Mesenchymal stem cell (in vitro differentiated cells and primary cell): Measurements from ENCODE around the gene SMAD3.

Experiments
- DNase-seq: peaks from one replicate; pipeline ENCODE4 v3.0.0-alpha.2; 2013
- H2AFZ ChIP-seq: one replicate; pipeline ENCODE4 v1.6.1; 2013; ENCODE audit warnings: low read depth, mild to moderate bottlenecking, control low read depth, inconsistent platforms, low read length, moderate library complexity
- H2AK5ac ChIP-seq: 2 replicates; pipeline ENCODE4 v1.6.1; 2013; ENCODE audit warnings: low read length, moderate library complexity, mild to moderate bottlenecking, inconsistent platforms; ENCODE audit not compliant: severe bottlenecking
- H2BK120ac ChIP-seq: one replicate; pipeline ENCODE4 v1.6.1; 2013; ENCODE audit warnings: low read depth, mild to moderate bottlenecking, inconsistent platforms, low read length, moderate library complexity
- H2BK12ac ChIP-seq, 2 experiments: one replicate each; pipeline ENCODE4 v1.6.1; 2013; ENCODE audit warnings: inconsistent platforms in 2 of 2, low read length in 2 of 2, mild to moderate bottlenecking in 2 of 2, moderate library complexity in 2 of 2, control low read depth in 1 of 2
- H2BK15ac ChIP-seq: one replicate; pipeline ENCODE4 v1.6.1; 2013; ENCODE audit warnings: mild to moderate bottlenecking, low read depth, inconsistent platforms; ENCODE audit not compliant: poor library complexity, severe bottlenecking
- H2BK5ac ChIP-seq: 2 replicates; pipeline ENCODE4 v1.6.1; 2013; ENCODE audit warnings: low read depth, mild to moderate bottlenecking, low read length, control low read depth, inconsistent platforms; ENCODE audit not compliant: poor library complexity, severe bottlenecking
- H3K14ac ChIP-seq, 2 experiments: one replicate each; pipeline ENCODE4 v1.6.1; 2013; ENCODE audit warnings: inconsistent platforms in 2 of 2, low read length in 2 of 2, control low read depth in 1 of 2, mild to moderate bottlenecking in 1 of 2, moderate library complexity in 1 of 2
- H3K18ac ChIP-seq, 2 experiments: one replicate each; pipeline ENCODE4 v1.6.1; 2013; ENCODE audit warnings: inconsistent platforms in 2 of 2, low read length in 2 of 2, control low read depth in 1 of 2, low read depth in 1 of 2, mild to moderate bottlenecking in 1 of 2
- H3K23ac ChIP-seq, 2 experiments: one replicate each; pipeline ENCODE4 v1.6.1; 2013; ENCODE audit warnings: inconsistent platforms in 2 of 2, low read length in 2 of 2, mild to moderate bottlenecking in 2 of 2, moderate library complexity in 2 of 2, control low read depth in 1 of 2
- H3K27ac ChIP-seq: 2 replicates; pipeline ENCODE4 v1.5.1; 2013; ENCODE audit warnings: mild to moderate bottlenecking, moderate library complexity, low read length, control low read depth, inconsistent platforms; ENCODE audit not compliant: poor library complexity, severe bottlenecking
- H3K27me3 ChIP-seq, 2 experiments: 2 replicates each; pipeline versions ENCODE4 v1.6.1 to v1.7.0; 2013; ENCODE audit warnings: low read length in 2 of 2, mild to moderate bottlenecking in 2 of 2, moderate library complexity in 2 of 2, control low read depth in 1 of 2, inconsistent platforms in 1 of 2; ENCODE audit not compliant: control insufficient read depth in 1 of 2, insufficient read depth in 1 of 2
- H3K36me3 ChIP-seq, 2 experiments: 2 replicates each; pipeline versions ENCODE4 v1.6.1 to v1.7.0; 2013; ENCODE audit warnings: low read length in 2 of 2, control low read depth in 1 of 2, inconsistent platforms in 1 of 2, low read depth in 1 of 2, mild to moderate bottlenecking in 1 of 2; ENCODE audit not compliant: insufficient read depth in 2 of 2, control insufficient read depth in 1 of 2
- H3K4ac ChIP-seq, 2 experiments: one replicate each; pipeline ENCODE4 v1.6.1; 2013; ENCODE audit warnings: inconsistent platforms in 2 of 2, low read length in 2 of 2, mild to moderate bottlenecking in 2 of 2, moderate library complexity in 2 of 2, control low read depth in 1 of 2, low read depth in 1 of 2
- H3K4me1 ChIP-seq: 2 replicates; pipeline ENCODE4 v1.6.1; 2013; ENCODE audit warnings: low read depth, low read length, control low read depth; ENCODE audit not compliant: control insufficient read depth, insufficient read depth
- H3K4me2 ChIP-seq: 2 replicates; pipeline ENCODE4 v1.6.1; 2013; ENCODE audit warnings: low read length, mild to moderate bottlenecking, inconsistent platforms; ENCODE audit not compliant: poor library complexity, severe bottlenecking
- H3K4me3 ChIP-seq, 2 experiments: 2 replicates each; pipeline versions ENCODE4 v1.5.1 to v1.7.0; 2013; ENCODE audit warnings: low read length in 2 of 2, mild to moderate bottlenecking in 2 of 2, control low read depth in 1 of 2, low read depth in 1 of 2; ENCODE audit not compliant: insufficient read depth in 1 of 2
- H3K79me1 ChIP-seq: replicated peaks from 2 replicates; pipeline ENCODE4 v1.6.1; 2013; ENCODE audit warnings: mild to moderate bottlenecking, control low read depth, low read length, inconsistent platforms; ENCODE audit not compliant: poor library complexity, severe bottlenecking
- H3K9ac ChIP-seq: 2 replicates; pipeline ENCODE4 v1.7.0; 2013; ENCODE audit warnings: mild to moderate bottlenecking, low read length, moderate library complexity
- H3K9me3 ChIP-seq: 2 replicates; pipeline ENCODE4 v1.7.0; 2013; ENCODE audit warnings: mild to moderate bottlenecking, low read length; ENCODE audit not compliant: control insufficient read depth
- H4K8ac ChIP-seq: one replicate; pipeline ENCODE4 v1.6.1; 2013; ENCODE audit warnings: inconsistent platforms, mild to moderate bottlenecking, low read length, moderate library complexity
- H4K91ac ChIP-seq: one replicate; pipeline ENCODE4 v1.6.1; 2013; ENCODE audit warnings: mild to moderate bottlenecking, low read length, inconsistent platforms
- WGBS: methylation state at CpG from one replicate; pipeline ENCODE4 v1.1.7; 2013; ENCODE audit warnings: mixed read lengths; 5-methylcytosine and 5-hydroxymethylcytosine counted together

SMAD3 gene

DNA sequence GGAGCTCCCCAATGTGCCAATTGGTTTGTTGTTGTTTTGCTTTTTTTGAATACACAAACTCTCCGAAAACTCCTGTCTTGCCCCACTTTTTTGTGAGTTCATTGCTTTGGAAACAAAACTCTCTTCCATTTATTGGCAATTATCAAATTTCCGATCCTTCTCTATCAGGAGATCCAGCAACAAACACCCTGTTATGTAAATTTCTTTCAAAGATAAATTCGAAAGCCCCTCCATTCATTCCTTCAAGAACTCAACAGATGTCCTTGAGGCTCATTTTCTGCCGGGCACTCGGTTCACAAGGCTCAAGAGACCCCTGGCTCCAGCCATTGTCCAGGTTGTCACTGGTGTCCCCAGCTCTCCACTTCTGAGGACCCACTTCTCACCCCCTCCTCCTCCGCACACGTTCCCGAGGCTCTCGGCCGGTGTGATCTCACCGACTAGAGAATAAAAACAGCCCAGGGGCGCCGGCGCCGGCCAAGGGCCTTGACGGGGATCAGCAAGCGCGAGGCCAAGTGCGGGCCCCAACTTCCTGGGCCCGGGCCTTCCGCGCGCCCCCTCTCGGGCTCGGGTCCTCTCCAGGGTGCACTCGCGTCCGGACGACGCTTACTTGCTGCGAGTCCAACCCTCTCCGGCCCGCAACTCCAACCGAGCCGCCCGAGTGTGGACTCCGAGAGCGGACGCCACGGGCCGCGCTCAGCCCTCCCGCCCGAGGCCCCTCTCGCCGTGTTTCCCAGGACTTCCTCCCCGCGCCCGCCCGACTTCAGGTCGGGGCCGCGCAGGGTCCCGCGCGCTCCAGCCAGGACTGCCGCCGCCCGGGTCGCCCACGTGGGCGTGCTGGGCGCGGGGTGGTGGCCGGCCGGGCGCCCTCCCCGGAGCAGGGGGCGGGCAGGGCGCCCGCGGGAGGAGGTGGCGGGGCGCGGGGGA, 533 bp upstream of the SMAD3 start:
- peak overlapping the region; percentile 13 for H3K27ac ChIP-seq
- H3K4me3 ChIP-seq: peak overlapping the region; percentile 66 to 77
- H3K4ac ChIP-seq: peak overlapping the region; percentile 81 to 88
- peak overlapping the region; percentile 77 for H3K4me2 ChIP-seq
- peaks cover 20% of the 10 kb centered on the region for H3K4me1 ChIP-seq
- H2AK5ac ChIP-seq: no peak overlapping the region
- peak overlapping the region in 1 of 2 experiments; percentile 31 for H3K14ac ChIP-seq
- H3K36me3 ChIP-seq: peaks cover 0 to 3% of the 10 kb centered on the region in 2 experiments
- no peaks in the 10 kb centered on the region for H3K27me3 ChIP-seq
- peak overlapping the region; percentile 91 for H2BK120ac ChIP-seq
- H3K9me3 ChIP-seq: no peaks in the 10 kb centered on the region
- peak overlapping the region; percentile 84 for H3K9ac ChIP-seq
- 1% methylated on average over 48 of the region's 75 CpGs for WGBS
- H3K23ac ChIP-seq: peak overlapping the region in 1 of 2 experiments; percentile 30
- H4K8ac ChIP-seq: peak overlapping the region; percentile 82
- H2AFZ ChIP-seq: peak overlapping the region; percentile 23
- peaks cover 5% of the 10 kb centered on the region for H3K79me1 ChIP-seq
- H2BK5ac ChIP-seq: peak overlapping the region; percentile 68
- peak overlapping the region in 1 of 2 experiments; percentile 92 for H2BK12ac ChIP-seq
- peak overlapping the region; percentile 65 for H4K91ac ChIP-seq
- H3K18ac ChIP-seq: peak overlapping the region; percentile 92 to 97
- DNase-seq: peak; percentile 76
- peak overlapping the region; percentile 73 for H2BK15ac ChIP-seq

DNA sequence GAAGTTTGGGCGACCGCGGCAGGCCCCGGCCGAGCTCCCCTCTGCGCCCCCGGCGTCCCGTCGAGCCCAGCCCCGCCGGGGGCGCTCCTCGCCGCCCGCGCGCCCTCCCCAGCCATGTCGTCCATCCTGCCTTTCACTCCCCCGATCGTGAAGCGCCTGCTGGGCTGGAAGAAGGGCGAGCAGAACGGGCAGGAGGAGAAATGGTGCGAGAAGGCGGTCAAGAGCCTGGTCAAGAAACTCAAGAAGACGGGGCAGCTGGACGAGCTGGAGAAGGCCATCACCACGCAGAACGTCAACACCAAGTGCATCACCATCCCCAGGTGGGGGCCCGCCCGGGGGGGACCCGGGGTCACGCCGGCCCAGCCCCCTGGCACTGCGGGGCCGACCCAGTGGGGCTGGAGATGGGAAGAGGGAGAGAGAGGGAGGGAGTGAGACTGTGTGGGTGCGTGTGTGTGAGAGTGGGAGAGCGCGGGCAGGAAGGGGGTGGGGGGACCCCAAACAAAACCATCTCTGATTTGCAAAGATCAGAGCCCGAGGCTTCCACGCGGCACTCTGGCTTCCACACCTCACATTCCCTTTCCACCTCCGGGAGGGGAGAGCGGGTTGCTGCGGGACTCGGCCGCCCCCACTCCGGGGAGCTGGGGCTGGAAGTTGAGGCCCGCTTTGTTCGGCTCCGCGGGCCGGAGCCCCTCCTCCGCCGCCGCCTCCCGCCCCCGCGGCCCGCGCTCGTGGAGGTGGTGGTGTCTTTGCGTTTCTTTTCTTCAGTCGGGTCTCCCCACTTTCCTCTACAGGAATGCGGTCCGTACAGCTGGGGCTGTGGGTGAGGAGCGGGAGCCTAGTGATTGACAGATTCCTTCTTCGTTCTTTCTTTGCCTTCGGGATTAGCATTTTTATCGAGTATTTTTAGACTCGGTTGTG, 898 bp downstream of the SMAD3 start:
- 0% methylated on average over 31 of the region's 72 CpGs for WGBS
- Histone ChIP-seq H3K18ac (peak overlapping the region; percentile 90 to 95), H2BK120ac (peak overlapping the region; percentile 92), H3K4me1 (peaks cover 21% of the 10 kb centered on the region), H3K9me3 (no peaks in the 10 kb centered on the region), H3K27ac (peak overlapping the region; percentile 36), H3K4me3 (peak overlapping the region; percentile 77 to 91), H3K27me3 (no peaks in the 10 kb centered on the region), H3K9ac (peak overlapping the region; percentile 92), H3K14ac (peak overlapping the region; percentile 66 to 96), H3K4me2 (peak overlapping the region; percentile 94), H4K91ac (peak overlapping the region; percentile 1), H2BK15ac (peak overlapping the region; percentile 99), H2BK5ac (peak overlapping the region; percentile 3), H2BK12ac (peak overlapping the region; percentile 44 to 60), H3K36me3 (peaks cover 0 to 16% of the 10 kb centered on the region in 2 experiments), H4K8ac (peak overlapping the region; percentile 62), H2AFZ (no peak overlapping the region), H2AK5ac (no peak overlapping the region), H3K23ac (peak overlapping the region; percentile 46 to 75), H3K4ac (peak overlapping the region; percentile 81 to 93), H3K79me1 (peaks cover 7% of the 10 kb centered on the region)
- DNase-seq: no peak

DNA sequence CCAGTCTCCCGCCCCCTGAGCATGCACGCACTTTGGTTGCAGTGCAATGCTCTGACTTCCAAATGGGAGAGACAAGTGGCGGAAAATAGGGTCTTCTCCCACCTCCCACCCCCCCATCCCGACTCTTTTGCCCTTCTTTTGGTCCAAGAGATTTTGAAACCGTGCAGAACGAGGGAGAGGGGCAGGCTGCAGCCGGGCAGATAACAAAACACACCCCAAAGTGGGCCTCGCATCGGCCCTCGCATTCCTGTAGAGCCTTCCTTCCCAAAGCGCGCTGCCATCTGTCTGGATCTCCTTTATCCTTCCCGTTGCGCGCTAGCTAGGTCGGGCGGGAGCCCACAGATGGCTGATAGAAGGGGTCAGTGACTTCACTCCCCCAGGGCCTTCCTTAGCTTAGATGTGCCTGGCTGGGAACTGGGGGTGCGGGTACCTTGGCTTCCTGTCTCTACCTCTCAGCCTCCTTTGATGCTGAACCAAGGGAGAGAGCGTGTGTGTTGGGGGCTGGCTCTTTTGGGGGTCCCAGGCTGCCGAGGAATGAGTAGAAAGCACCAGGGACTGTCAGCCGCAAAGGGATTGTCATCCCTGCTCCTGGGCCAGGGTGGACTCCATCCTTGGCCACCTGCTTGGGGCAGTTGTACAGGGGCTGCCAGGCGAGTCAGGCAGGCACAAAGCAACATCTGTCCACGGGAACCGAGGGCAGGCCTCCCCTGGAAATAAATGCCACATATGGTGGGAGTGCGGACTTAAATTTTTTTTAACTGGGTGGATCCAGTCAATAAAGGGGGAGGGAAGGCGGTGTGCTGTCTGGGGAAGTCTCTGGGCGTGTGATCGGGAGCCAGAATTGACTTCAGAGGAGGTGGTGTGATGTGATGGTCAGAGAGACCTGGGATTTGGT, 1.8 kb downstream of the SMAD3 start:
- H4K91ac ChIP-seq: peak overlapping the region; percentile 15
- H3K14ac ChIP-seq: peak overlapping the region; percentile 61 to 66
- peak overlapping the region; percentile 37 for H3K27ac ChIP-seq
- H2AFZ ChIP-seq: no peak overlapping the region
- peaks cover 7% of the 10 kb centered on the region for H3K79me1 ChIP-seq
- H3K4ac ChIP-seq: peak overlapping the region in 1 of 2 experiments; percentile 64
- H2BK5ac ChIP-seq: no peak overlapping the region
- peak overlapping the region; percentile 90 to 95 for H3K18ac ChIP-seq
- H4K8ac ChIP-seq: peak overlapping the region; percentile 66
- DNase-seq: no peak
- H2BK120ac ChIP-seq: peak overlapping the region; percentile 22
- H3K9ac ChIP-seq: peak overlapping the region; percentile 92
- no peaks in the 10 kb centered on the region for H3K9me3 ChIP-seq
- peak overlapping the region; percentile 0 to 19 for H2BK12ac ChIP-seq
- peak overlapping the region; percentile 77 to 91 for H3K4me3 ChIP-seq
- 2% methylated on average over 28 of the region's 28 CpGs for WGBS
- H3K4me2 ChIP-seq: peak overlapping the region; percentile 94
- peaks cover 21% of the 10 kb centered on the region for H3K4me1 ChIP-seq
- peaks cover 0 to 23% of the 10 kb centered on the region in 2 experiments for H3K36me3 ChIP-seq
- H3K27me3 ChIP-seq: no peaks in the 10 kb centered on the region
- peak overlapping the region; percentile 68 for H2AK5ac ChIP-seq
- H2BK15ac ChIP-seq: no peak overlapping the region
- H3K23ac ChIP-seq: no peak overlapping the region
